ENCODE data around the gene FAT1. TPM values are rescaled to one million over a fixed set of nuclear protein-coding genes. Genes with fewer than 3 reads are reported as not detected.

Gene FAT1
- total RNA-seq, 1 experiment from 2014 or later, result 92.4 TPM

DNA sequence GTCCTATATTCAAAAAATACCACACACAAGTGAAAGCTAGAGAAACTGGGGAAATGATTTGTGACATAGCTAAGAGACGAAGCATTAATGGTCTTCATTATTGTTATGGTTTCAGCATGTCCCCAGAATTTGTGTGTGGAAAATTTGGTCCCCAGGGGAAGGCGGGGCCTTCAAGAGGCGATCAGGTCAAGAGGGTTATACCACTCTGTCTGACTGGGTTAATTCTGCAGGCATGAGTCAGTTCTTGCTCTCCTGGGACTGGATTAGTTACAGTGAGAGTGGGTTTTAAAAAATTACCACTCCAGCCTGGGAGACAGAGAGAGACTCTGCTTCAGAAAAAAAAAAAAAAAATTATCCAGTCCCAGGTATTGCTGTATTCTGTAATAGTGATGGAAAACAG is 166.2 kb downstream of the FAT1 start:
- Histone ChIP-seq H2AFZ (ENCODE audit: low read length) (no peak overlapping the region), H4K20me1 (ENCODE audit: low read length) (no peaks in the 10 kb centered on the region), H3K9ac (ENCODE audit: low read length) (no peak overlapping the region), H3K4me1 (ENCODE audit: insufficient read depth, low read length) (no peaks in the 10 kb centered on the region; the same call in 1 of the 2 replicates), H3K36me3 (ENCODE audit: low read depth, low read length) (no peaks in the 10 kb centered on the region), H3K79me2 (ENCODE audit: low read length) (no peaks in the 10 kb centered on the region), H3K4me3 (ENCODE audit: low read length) (no peak overlapping the region), H3K4me2 (ENCODE audit: low read length) (0 out of 2 replicates have a peak overlapping the region, but pooled peaks have one; percentile 6), H3K9me3 (ENCODE audit: low read length) (no peaks in the 10 kb centered on the region), H3F3A (ENCODE audit: low read length, unreplicated experiment) (no peaks in the 10 kb centered on the region), H3K27ac (ENCODE audit: low read length) (no peak overlapping the region), H3K9me2 (replicated peaks; ENCODE audit: low read length) (no peaks in the 10 kb centered on the region), H3K27me3 (ENCODE audit: low read length) (no peaks in the 10 kb centered on the region)
- ChIA-PET CTCF (no interaction called here), POLR2A (ENCODE audit: unreplicated experiment) (interaction anchor here (0.6 kb wide), 1 partner anchor 1074 kb away, joined by 6 read pairs; no protein-coding TSS in a partner anchor)
- TF ChIP-seq EZH2phosphoT487 (IDR thresholded peaks at IDR 0.05; ENCODE audit: borderline replicate concordance, low read length) (no peak), EZH2 (IDR thresholded peaks at IDR 0.05; ENCODE audit: low read length, unreplicated experiment) (no peak)
- TF ChIP-seq, protein P1, sequence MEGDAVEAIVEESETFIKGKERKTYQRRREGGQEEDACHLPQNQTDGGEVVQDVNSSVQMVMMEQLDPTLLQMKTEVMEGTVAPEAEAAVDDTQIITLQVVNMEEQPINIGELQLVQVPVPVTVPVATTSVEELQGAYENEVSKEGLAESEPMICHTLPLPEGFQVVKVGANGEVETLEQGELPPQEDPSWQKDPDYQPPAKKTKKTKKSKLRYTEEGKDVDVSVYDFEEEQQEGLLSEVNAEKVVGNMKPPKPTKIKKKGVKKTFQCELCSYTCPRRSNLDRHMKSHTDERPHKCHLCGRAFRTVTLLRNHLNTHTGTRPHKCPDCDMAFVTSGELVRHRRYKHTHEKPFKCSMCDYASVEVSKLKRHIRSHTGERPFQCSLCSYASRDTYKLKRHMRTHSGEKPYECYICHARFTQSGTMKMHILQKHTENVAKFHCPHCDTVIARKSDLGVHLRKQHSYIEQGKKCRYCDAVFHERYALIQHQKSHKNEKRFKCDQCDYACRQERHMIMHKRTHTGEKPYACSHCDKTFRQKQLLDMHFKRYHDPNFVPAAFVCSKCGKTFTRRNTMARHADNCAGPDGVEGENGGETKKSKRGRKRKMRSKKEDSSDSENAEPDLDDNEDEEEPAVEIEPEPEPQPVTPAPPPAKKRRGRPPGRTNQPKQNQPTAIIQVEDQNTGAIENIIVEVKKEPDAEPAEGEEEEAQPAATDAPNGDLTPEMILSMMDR (conservative IDR thresholded peaks at IDR 0.05; ENCODE audit: low read depth, low read length), result no peak
- ATAC-seq (peak; percentile 49; the same call in 1 of the 2 replicates), DNase-seq (peak; percentile 27)
- intact Hi-C loops (cut with micrococcal nuclease), result no loop called here
- BruUV-seq (replicated peaks), result no TSS peak

DNA sequence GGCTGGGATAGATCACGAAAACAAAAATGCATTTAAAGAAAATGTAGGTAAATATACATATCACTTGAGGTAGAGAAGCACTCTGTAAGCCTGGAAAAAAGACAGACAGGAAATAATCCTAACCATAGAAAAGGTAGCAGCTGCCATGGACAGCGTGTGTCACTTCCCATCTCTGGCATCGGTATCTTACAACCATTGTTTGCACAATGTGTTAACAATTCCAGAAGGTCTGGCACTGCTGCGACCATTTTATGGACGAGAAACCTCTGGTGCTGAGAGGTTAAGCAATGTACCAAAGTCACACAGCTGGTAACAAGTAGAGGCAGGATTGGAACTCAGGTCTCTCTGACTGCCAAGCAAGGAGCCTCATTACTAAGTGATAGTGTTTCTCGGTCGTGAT is 166.6 kb downstream of the FAT1 start:
- Histone ChIP-seq H3K4me3 (ENCODE audit: low read length) (no peak overlapping the region), H3K9ac (ENCODE audit: low read length) (no peak overlapping the region), H3K4me2 (ENCODE audit: low read length) (0 out of 2 replicates have a peak overlapping the region, but pooled peaks have one; percentile 6), H2AFZ (ENCODE audit: low read length) (peak overlapping the region; percentile 63; the same call in 1 of the 2 replicates), H3K9me2 (replicated peaks; ENCODE audit: low read length) (no peaks in the 10 kb centered on the region), H3K36me3 (ENCODE audit: low read depth, low read length) (no peaks in the 10 kb centered on the region), H3K79me2 (ENCODE audit: low read length) (no peaks in the 10 kb centered on the region), H4K20me1 (ENCODE audit: low read length) (no peaks in the 10 kb centered on the region), H3K27me3 (ENCODE audit: low read length) (0 out of 2 replicates have a peak, but pooled peaks cover 2% of the 10 kb centered on the region), H3K4me1 (ENCODE audit: insufficient read depth, low read length) (no peaks in the 10 kb centered on the region; the same call in 1 of the 2 replicates), H3K27ac (ENCODE audit: low read length) (no peak overlapping the region), H3K9me3 (ENCODE audit: low read length) (no peaks in the 10 kb centered on the region), H3F3A (ENCODE audit: low read length, unreplicated experiment) (no peaks in the 10 kb centered on the region)
- ChIA-PET CTCF (no interaction called here), POLR2A (ENCODE audit: unreplicated experiment) (interaction anchor here (0.6 kb wide), 1 partner anchor 1074 kb away, joined by 6 read pairs; no protein-coding TSS in a partner anchor)
- intact Hi-C loops (cut with micrococcal nuclease), result no loop called here
- ATAC-seq (peak; percentile 71), DNase-seq (peak; percentile 51)
- no TSS peak for BruUV-seq (replicated peaks)
- no peak for TF ChIP-seq EZH2phosphoT487 (IDR thresholded peaks at IDR 0.05; ENCODE audit: borderline replicate concordance, low read length)
- TF ChIP-seq, protein P1 (conservative IDR thresholded peaks at IDR 0.05; ENCODE audit: low read depth, low read length), result no peak
- TF ChIP-seq EZH2 (IDR thresholded peaks at IDR 0.05; ENCODE audit: low read length, unreplicated experiment), result no peak

Measured in PC-3 (cell line).